GM19455 (cell line): Measurements from ENCODE around the gene MACF1.

Source experiments
- ATAC-seq: cut with Tn5 transposase; IDR thresholded peaks from one replicate; pipeline ENCODE4 v1.9.1; 2021; ENCODE audit not compliant: unreplicated experiment

The MACF1 gene

GRCh38 chr1:39294531-39294930 is 90.0 kb downstream of the MACF1 start:
- no peak for ATAC-seq

DNA sequence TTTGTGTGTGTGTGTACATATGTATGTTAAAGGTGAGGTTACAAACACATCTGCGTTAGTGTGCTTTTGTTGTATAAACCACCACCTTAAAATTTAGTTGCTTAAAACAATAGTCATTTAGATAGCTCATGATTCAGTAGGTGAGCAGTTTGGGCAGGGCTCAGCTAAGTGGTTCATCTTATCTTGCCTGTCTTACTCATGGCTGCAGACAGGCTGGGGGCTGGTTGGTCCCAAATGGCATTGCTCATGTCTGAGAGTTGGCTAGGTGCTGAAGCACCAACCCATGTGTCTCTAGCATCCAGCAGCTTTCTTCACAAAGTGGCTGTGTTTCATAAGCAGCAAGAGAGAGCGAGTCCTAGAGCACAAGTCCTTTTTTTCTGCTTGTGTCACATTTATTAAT is 91.4 kb downstream of the MACF1 start:
- ATAC-seq: no peak

GRCh38 chr1:39297551-39297950 is 93.1 kb downstream of the MACF1 start:
- ATAC-seq: no peak

GRCh38 chr1:39301606-39302005 is 97.1 kb downstream of the MACF1 start:
- no peak for ATAC-seq

DNA sequence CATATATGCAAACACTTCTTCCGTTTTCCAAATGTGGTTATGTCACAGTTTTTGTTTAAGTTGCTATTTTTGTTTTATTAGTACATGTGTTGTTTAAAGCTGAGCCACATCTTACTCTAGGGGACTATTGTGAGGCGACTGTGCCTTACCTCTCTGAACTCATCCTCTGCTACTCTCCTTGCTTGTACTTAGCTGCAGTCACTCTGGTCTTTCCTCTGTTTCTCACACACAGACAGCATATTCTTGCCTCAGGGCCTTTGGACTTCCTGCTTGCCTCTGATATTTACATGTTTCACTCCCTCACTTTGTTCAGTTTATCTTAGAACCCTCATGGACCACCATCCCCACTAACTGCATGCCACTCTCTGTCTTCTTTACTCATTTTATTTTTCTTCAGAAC is 101.1 kb downstream of the MACF1 start:
- ATAC-seq: no peak

- ATAC-seq: no peak
Observed at GRCh38 chr1:39310015-39310414, 105.5 kb downstream of the MACF1 start.

- no peak for ATAC-seq
Observed at GRCh38 chr1:39310691-39311090, 106.2 kb downstream of the MACF1 start.

- no peak for ATAC-seq
Observed at GRCh38 chr1:39317111-39317510, 112.6 kb downstream of the MACF1 start.

- no peak for ATAC-seq
Observed at GRCh38 chr1:39317910-39318633, 113.6 kb downstream of the MACF1 start.

DNA sequence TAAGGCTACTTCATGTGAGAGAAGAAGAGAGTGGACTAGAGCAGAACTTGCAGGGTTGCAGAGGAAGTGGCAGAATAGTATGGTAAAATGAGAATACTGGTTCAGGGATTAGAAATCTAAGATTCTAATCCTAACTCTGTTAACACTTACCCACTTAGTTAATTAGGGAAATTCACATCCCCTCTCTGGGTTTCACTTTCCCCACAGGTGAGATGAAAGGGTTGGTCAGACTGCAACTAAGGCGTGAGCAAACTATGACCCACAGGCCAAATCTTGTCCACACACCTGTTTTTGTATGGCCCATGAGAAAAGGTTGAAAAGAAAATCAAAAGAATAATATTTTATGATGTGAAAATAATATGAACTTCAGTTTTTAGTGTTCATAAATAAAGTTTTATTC is 117.5 kb downstream of the MACF1 start:
- no peak for ATAC-seq

DNA sequence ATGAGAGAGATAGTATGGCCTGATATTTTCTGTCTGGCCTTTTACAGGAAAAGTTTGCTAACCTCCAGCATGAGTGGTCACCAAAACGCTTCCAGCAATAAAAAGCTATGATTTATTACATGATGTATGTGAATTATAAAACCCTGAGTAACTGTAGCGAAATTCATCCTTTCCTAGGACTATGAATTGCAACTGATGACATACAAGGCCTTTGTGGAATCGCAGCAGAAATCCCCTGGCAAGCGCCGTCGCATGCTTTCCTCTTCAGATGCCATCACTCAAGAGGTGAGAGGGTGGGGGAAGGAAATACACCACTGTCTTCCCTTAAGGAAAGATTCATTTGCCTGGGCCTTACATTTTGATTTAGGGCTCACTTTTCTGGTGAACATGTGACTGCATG is 117.9 kb downstream of the MACF1 start:
- no peak for ATAC-seq

DNA sequence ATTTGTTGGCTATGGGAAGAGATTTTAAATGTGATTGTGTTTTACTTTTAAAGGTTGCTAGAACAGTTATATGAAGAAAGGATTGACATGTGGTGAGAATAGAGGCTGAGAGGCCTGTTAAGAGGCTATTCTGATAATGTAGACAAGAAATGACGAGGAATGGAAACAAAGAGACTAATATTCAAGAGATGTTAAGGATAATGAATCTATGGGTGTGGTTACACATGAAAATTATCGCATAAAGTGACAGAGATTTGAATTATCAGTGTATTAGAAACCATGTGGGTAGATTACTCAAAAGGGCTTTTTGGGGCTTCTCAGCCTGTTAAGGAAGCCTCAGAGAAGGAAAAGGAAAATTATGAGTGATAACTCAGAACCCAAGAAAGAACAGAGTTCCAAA is 120.4 kb downstream of the MACF1 start:
- ATAC-seq: no peak

DNA sequence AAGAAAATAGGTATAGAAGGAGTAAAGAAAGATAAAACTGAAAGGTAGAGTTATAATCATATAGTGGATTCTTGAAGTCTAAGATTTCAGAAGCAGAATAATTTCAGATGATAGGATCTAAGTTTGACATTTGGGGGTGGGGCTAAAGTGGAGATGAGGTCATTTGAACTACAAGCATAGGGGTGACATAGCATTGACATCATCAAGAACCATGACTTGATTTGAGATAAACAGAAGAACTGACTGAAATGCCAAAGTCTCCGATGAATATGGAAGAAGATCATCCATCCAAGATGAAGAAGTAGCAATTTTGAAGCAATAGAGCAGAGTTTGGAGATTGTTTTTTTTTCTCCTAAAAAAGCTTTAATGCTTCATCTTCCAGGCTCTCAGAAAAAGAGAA is 122.3 kb downstream of the MACF1 start:
- no peak for ATAC-seq

GRCh38 chr1:39328095-39328494 is 123.6 kb downstream of the MACF1 start:
- ATAC-seq: no peak

- no peak for ATAC-seq
Observed at GRCh38 chr1:39328586-39329121, 124.2 kb downstream of the MACF1 start.

DNA sequence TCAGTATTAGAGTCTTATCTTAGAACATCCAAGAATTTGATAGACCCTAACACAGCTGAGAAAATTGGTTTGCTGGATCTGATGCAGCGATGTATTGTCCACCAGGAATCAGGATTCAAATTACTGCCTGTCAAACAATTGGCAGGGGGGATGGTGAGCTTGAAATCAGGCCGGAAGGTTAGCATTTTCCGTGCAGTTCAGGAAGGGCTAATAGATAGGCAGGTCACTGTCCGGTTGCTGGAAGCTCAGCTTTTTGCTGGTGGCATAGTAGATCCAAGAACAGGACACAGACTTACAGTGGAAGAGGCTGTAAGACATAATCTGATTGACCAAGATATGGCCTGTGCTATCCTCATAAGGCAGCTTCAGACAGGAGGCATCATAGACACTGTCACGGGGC is 127.2 kb downstream of the MACF1 start:
- ATAC-seq: no peak

DNA sequence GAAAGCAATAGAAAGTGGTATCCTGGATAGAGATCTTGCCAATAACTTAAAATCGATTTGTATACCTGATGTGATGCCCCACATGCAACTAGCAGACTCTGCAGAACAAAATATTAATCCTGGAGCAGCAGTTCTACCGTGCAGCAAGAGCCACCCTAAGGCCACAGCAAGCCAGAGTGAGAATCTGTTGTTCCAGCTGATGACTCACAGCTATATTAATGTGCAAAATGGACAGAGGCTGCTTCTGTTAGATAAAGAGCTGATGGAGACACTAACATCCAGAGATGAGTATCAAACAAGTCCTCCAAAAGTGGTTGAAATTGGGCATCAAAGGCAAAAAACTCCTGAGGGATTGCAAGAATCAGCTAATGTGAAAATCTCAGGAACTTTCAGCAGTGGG is 127.8 kb downstream of the MACF1 start:
- no peak for ATAC-seq

DNA sequence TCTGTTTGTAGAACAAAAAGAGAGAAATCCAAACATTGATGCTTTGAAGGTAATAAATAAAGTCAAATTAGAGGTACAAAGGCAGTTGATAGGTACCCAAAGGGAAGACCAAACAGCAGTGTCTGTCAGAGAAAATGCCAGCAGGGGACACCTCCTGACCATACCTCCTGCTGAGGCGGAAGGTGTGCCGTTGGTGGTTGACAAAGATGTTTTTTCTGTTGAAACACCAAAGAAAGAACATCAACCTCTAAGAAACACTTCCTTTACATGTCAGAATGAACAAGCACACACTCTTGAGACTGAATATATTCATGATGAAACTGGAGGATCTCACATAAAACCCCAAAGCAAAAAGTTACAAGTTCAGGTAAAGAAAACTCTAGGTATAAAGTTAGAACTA is 128.3 kb downstream of the MACF1 start:
- no peak for ATAC-seq

DNA sequence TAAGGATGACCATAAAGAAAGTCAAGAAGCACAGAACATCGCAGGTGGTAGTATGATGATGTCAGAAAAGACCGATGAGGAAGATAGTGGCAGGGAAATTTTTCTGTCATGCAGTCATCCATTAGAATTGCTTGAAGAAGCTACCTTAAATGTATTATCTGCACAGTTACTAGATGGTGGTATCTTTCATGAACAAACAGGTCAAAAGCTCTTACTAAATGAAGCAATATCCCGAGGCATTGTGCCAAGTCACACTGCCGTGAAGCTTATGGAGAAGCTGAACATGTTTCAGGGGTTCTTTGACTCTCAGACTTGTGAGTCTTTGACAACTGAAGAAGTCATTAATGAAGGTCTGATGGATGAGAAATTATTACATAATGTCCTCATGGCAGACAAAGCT is 128.8 kb downstream of the MACF1 start:
- no peak for ATAC-seq

DNA sequence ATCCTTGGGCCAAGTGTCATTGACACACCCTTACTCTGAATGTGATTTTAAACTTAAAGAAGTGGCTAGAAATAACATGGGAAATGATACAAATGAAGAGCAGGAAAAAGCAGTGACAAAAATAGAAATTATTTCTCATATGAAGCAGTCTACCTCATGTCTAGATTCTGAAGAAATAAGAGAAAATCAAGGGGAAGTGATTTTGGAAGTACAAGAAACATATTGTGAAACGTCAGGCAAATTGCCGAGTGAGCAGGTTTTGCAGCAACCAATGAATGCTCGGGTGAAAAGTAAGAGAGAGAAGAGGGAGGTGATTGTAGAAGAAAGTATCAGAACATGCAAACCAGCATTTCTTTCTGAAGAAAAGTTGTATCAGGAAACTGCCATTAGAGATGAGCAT is 130.7 kb downstream of the MACF1 start:
- ATAC-seq: no peak

DNA sequence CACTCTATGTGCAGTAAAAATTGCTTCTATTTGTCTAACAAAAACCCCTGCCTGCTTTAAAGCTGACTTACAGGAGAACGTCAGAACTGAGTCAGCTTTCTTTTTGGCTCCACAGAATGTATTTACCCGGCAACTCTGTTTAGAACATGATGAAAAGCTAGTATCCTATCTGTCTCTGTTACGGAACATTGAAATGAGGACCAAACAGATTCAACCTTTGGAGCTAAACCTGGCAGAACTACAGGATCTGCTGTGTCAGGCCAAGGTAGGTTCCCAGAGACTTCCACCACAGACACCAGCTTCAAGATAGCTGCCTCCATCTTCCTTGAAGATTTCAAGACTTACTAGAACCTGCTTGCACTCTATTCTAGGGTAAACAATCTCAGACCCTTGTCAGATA is 132.6 kb downstream of the MACF1 start:
- no peak for ATAC-seq

- no peak for ATAC-seq
Observed at GRCh38 chr1:39342776-39343175, 138.3 kb downstream of the MACF1 start.
